GM23248 (cell line): ENCODE results near the gene SEC31A.

Source experiments
- EZH2 ChIP-seq: fragments of 200-600 bp; sonication (generic); IDR thresholded peaks from 2 replicates; pipeline ENCODE4 v1.6.1; 2018; ENCODE audit warnings: antibody characterized with exemption, mild to moderate bottlenecking; ENCODE audit not compliant: insufficient read depth, poor library complexity, severe bottlenecking
- EZH2phosphoT487 ChIP-seq: fragments of 200-600 bp; sonication (generic); IDR thresholded peaks from 2 replicates; pipeline ENCODE4 v1.6.1; 2018; ENCODE audit warnings: antibody characterized with exemption, moderate library complexity, mild to moderate bottlenecking, low read depth; ENCODE audit not compliant: insufficient read depth

DNA sequence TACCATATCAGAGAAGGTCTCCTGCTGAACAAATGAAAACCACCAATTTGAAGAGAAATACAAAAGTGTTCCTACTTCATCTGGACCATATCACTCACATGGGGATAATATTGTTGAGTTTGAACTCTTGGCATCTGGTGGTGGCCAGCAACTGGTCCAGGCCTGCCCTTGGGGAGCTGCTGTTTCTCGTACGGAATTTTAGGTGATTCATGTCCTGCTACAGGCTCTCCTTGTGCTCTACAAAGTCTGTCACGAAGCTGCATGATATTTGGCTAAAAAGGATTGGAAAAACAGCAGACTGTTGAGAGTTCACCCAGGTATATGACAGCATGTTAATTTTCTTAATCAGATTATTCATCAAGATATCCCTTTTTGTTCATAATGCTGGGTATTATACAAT lies 42.2 kb downstream of the SEC31A start:
- TF ChIP-seq EZH2 (no peak), EZH2phosphoT487 (no peak)
